HL-60 (cell line): ENCODE results near the gene IST1.

ENCODE experiments used
- DNase-seq, 2 experiments: peaks; one replicate each; pipeline ENCODE4 v3.0.0-alpha.2; 2010 to 2020; ENCODE audit warnings: low read depth in 1 of 2, low spot score in 1 of 2
- H3K27ac ChIP-seq: fragments of 250-450 bp; sonication (Bioruptor Pico); replicated peaks from 2 replicates; pipeline ENCODE4 v1.5.1; 2020; ENCODE audit warnings: mild to moderate bottlenecking, moderate library complexity
- H3K27me3 ChIP-seq: fragments of 250-450 bp; sonication (Bioruptor Pico); 2 replicates; pipeline ENCODE4 v1.5.1; 2021; ENCODE audit warnings: mild to moderate bottlenecking, moderate library complexity; ENCODE audit not compliant: insufficient read depth, poor library complexity, severe bottlenecking
- H3K4me3 ChIP-seq: replicated peaks from 2 replicates; pipeline ENCODE4 v1.5.1; 2011; ENCODE audit warnings: mild to moderate bottlenecking, control low read depth, low read length; ENCODE audit not compliant: insufficient read depth
- CTCF ChIP-seq: IDR thresholded peaks from one replicate; pipeline ENCODE4 v1.5.1; 2011; ENCODE audit warnings: low read length, control low read depth, inconsistent platforms; ENCODE audit not compliant: insufficient read depth
- GABPA ChIP-seq: IDR thresholded peaks from 2 replicates; pipeline ENCODE4 v1.6.1; 2012; ENCODE audit warnings: low read depth
- POLR2AphosphoS5 ChIP-seq: IDR thresholded peaks from 2 replicates; pipeline ENCODE4 v1.6.1; 2012; ENCODE audit warnings: low read depth
- REST ChIP-seq: IDR thresholded peaks from 2 replicates; pipeline ENCODE4 v1.6.1; 2012; ENCODE audit warnings: low read depth; ENCODE audit not compliant: insufficient replicate concordance
- SPI1 ChIP-seq: IDR thresholded peaks from 2 replicates; pipeline ENCODE4 v1.6.1; 2012; ENCODE audit warnings: low read depth, mild to moderate bottlenecking, borderline replicate concordance

The IST1 gene

GRCh38 chr16:71893888-71894228, 1.5 kb upstream of the IST1 start:
- DNase-seq: no peak
- TF ChIP-seq CTCF (no peak), GABPA (no peak)
- no peaks in the 10 kb centered on the region for H3K27me3 ChIP-seq
- H3K4me3 ChIP-seq: peak overlapping the region; percentile 93
- H3K27ac ChIP-seq: peak overlapping the region; percentile 84; the same call in 1 of the 2 replicates

GRCh38 chr16:71894229-71894920, 956 bp upstream of the IST1 start:
- TF ChIP-seq CTCF (no peak), SPI1 (peak; percentile 18; the same call in 1 of the 2 replicates)
- no peaks in the 10 kb centered on the region for H3K27me3 ChIP-seq
- peak overlapping the region; percentile 84 for H3K27ac ChIP-seq
- H3K4me3 ChIP-seq: peak overlapping the region; percentile 93
- DNase-seq: peak in 1 of 2 experiments; percentile 83

GRCh38 chr16:71895679-71896365, 491 bp downstream of the IST1 start:
- peak overlapping the region; percentile 93 for H3K4me3 ChIP-seq
- H3K27me3 ChIP-seq: no peaks in the 10 kb centered on the region
- H3K27ac ChIP-seq: peak overlapping the region; percentile 84
- peak; percentile 4 for TF ChIP-seq REST
- no peak for TF ChIP-seq CTCF
- TF ChIP-seq POLR2AphosphoS5: peak; percentile 9; the same call in 1 of the 2 replicates
- no peak for TF ChIP-seq GABPA
- peak; percentile 37 to 41 for DNase-seq

GRCh38 chr16:71896764-71897368, 1.5 kb downstream of the IST1 start:
- Histone ChIP-seq H3K27me3 (no peaks in the 10 kb centered on the region), H3K27ac (peak overlapping the region; percentile 84), H3K4me3 (peak overlapping the region; percentile 93)
- DNase-seq: no peak
- peak; percentile 75 for TF ChIP-seq SPI1
- no peak for TF ChIP-seq GABPA

- no peak overlapping the region for H3K4me3 ChIP-seq
- H3K27ac ChIP-seq: no peak overlapping the region
- DNase-seq: no peak
- no peak for TF ChIP-seq CTCF
- TF ChIP-seq GABPA: no peak
- TF ChIP-seq SPI1: no peak
- TF ChIP-seq REST: no peak
- TF ChIP-seq POLR2AphosphoS5: no peak
- H3K27me3 ChIP-seq: no peaks in the 10 kb centered on the region
These were observed 3.8 kb downstream of the IST1 start for GRCh38 chr16:71899171-71899570.
